ENCODE data around the gene SPATA31D1.
"Not testable (repeated sequence)": the region's sequence is repeated elsewhere in the genome, so short reads cannot be mapped to it uniquely, and the experiment has no call there.

The SPATA31D1 gene

DNA sequence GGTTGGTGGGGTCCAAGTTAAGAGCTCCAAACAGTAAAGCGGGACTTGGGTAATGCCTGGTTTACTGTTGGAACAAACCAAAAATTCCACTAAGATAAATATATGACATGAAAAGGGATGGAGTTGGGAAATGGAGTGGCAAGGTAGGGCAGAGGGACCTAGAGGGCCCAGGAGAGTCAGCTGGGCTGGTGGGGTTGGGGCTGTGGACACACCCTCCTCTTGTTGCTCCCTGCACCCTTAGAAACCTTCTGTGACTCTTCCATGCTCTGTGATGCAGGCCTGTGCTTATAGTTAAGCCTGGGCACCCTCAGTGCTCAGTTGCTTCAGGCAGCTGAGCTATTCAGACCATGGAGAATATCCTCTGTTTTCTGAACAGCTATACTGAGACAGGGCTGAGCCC, at the start of gene SPATA31D1:
Gene SPATA31D1, plus strand, starts transcription at position 301 of the 400 bp plus-strand sequence. Its CDS starts 47 bp downstream, at position 348.
- not testable (repeated sequence) for H3K27me3 ChIP-seq (ENCODE audit: control insufficient read depth in 1 of 2, insufficient read depth in 2 of 2, low read length in 2 of 2); H3K9ac ChIP-seq (ENCODE audit: low read length in 2 of 2); H3K9me3 ChIP-seq (ENCODE audit: control insufficient read depth in 2 of 2, low read length in 2 of 2); H3K36me3 ChIP-seq (ENCODE audit: control insufficient read depth in 2 of 2, insufficient read depth in 2 of 2, low read length in 2 of 2); H3K27ac ChIP-seq (ENCODE audit: low read length); H3K4me3 ChIP-seq (ENCODE audit: low read length in 2 of 2); H3K4me1 ChIP-seq (ENCODE audit: control insufficient read depth, insufficient read depth, low read length)

DNA sequence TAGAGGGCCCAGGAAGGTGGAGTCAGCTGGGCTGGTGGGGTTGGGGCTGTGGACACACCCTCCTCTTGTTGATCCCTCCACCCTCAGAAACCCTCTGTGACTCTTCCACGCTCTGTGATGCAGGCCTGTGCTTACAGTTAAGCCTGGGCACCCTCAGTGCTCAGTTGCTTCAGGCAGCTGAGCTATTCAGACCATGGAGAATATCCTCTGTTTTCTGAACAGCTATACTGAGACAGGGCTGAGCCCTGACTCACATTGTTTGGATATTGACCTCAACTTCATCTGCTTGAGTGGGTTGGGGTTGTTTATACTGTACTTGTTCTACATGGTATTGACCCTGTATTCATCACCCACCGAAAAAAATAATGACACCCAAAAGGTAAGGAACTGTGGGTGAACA, 45.2 kb upstream of the SPATA31D1 start, which contains the start of gene SPATA31D3:
Gene SPATA31D3, plus strand, starts transcription at position 108 of the 400 bp plus-strand sequence. Its CDS starts 86 bp downstream, at position 194.
- H3K9me3 ChIP-seq (ENCODE audit: control insufficient read depth in 2 of 2, low read length in 2 of 2); H3K4me3 ChIP-seq (ENCODE audit: low read length in 2 of 2); H3K36me3 ChIP-seq (ENCODE audit: control insufficient read depth in 2 of 2, insufficient read depth in 2 of 2, low read length in 2 of 2); H3K9ac ChIP-seq (ENCODE audit: low read length in 2 of 2); H3K27ac ChIP-seq (ENCODE audit: low read length); H3K4me1 ChIP-seq (ENCODE audit: control insufficient read depth, insufficient read depth, low read length); H3K27me3 ChIP-seq (ENCODE audit: control insufficient read depth in 1 of 2, insufficient read depth in 2 of 2, low read length in 2 of 2): not testable (repeated sequence)

DNA sequence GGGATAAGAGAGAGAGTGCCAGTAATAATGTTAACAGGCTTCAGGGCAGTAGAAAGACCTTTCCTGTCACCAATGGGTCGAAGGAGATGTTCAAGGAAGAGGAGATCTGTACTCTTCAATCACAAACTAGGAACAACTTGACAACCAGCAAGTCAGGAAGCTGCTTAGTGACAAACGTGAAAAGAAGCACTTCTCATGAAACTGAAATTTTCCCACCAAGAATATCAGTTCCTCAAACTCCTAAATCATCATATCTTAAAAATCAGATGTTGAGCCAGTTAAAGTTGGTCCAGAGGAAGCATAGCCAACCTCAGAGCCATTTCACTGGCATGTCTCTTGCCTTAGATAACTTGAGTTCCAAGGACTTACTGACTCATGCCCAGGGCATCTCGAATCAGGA, 39.9 kb upstream of the SPATA31D1 start:
- H3K27ac ChIP-seq (ENCODE audit: low read length); H3K27me3 ChIP-seq (ENCODE audit: control insufficient read depth in 1 of 2, insufficient read depth in 2 of 2, low read length in 2 of 2); H3K4me1 ChIP-seq (ENCODE audit: control insufficient read depth, insufficient read depth, low read length); H3K9me3 ChIP-seq (ENCODE audit: control insufficient read depth in 2 of 2, low read length in 2 of 2); H3K36me3 ChIP-seq (ENCODE audit: control insufficient read depth in 2 of 2, insufficient read depth in 2 of 2, low read length in 2 of 2); H3K4me3 ChIP-seq (ENCODE audit: low read length in 2 of 2); H3K9ac ChIP-seq (ENCODE audit: low read length in 2 of 2): not testable (repeated sequence)

DNA sequence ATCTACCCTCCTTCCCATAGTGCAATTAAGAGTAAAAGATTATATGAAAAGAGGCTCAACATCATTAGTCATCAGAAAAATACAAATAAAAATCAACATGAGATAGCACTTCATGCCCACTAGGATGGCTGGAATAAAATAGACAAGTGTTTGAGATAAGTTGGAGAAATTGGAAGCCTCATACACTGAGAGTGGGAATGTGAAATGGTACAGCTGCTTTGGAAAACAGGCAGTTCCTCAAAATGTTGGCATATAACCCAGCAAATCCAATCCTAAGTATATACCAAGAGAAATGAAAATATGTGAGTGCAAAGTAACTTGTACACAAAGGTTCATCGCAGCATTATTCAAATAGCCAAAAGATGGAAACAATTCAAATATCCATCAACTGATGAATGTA, 35.5 kb upstream of the SPATA31D1 start:
- Histone ChIP-seq H3K27me3 (ENCODE audit: control insufficient read depth in 1 of 2, insufficient read depth in 2 of 2, low read length in 2 of 2) (no peaks in the 10 kb centered on the region), H3K27ac (ENCODE audit: low read length) (no peak overlapping the region), H3K36me3 (ENCODE audit: control insufficient read depth in 2 of 2, insufficient read depth in 2 of 2, low read length in 2 of 2) (no peaks in the 10 kb centered on the region), H3K4me1 (ENCODE audit: control insufficient read depth, insufficient read depth, low read length) (no peaks in the 10 kb centered on the region), H3K9ac (ENCODE audit: low read length in 2 of 2) (no peak overlapping the region), H3K4me3 (ENCODE audit: low read length in 2 of 2) (no peak overlapping the region), H3K9me3 (ENCODE audit: control insufficient read depth in 2 of 2, low read length in 2 of 2) (peaks cover 0 to 3% of the 10 kb centered on the region in 2 donors)

DNA sequence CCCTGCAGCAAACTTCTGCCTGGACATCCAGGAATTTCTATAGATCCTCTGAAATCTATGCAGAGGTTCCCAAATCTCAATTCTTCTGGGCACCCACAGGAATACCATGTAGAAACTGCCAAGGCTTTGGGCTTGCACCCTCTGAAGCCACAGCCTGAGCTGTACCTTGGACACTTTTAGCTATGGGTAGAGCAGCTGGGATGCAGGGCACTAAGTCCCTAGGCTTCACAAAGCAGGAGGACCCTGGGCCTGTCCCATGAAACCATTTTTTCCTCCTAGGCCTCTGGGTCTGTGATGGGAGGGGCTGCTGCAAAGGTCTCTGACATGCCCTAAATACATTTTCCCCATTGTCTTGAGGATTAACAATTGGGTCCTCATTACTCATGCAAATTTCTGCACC, 32.9 kb upstream of the SPATA31D1 start:
- H3K27me3 ChIP-seq (ENCODE audit: control insufficient read depth in 1 of 2, insufficient read depth in 2 of 2, low read length in 2 of 2): no peaks in the 10 kb centered on the region
- H3K4me1 ChIP-seq (ENCODE audit: control insufficient read depth, insufficient read depth, low read length): no peaks in the 10 kb centered on the region
- H3K9me3 ChIP-seq (ENCODE audit: control insufficient read depth in 2 of 2, low read length in 2 of 2): peaks cover 0 to 3% of the 10 kb centered on the region in 2 donors
- H3K36me3 ChIP-seq (ENCODE audit: control insufficient read depth in 2 of 2, insufficient read depth in 2 of 2, low read length in 2 of 2): no peaks in the 10 kb centered on the region
- no peak overlapping the region for H3K4me3 ChIP-seq (ENCODE audit: low read length in 2 of 2)
- no peak overlapping the region for H3K27ac ChIP-seq (ENCODE audit: low read length)
- H3K9ac ChIP-seq (ENCODE audit: low read length in 2 of 2): no peak overlapping the region

DNA sequence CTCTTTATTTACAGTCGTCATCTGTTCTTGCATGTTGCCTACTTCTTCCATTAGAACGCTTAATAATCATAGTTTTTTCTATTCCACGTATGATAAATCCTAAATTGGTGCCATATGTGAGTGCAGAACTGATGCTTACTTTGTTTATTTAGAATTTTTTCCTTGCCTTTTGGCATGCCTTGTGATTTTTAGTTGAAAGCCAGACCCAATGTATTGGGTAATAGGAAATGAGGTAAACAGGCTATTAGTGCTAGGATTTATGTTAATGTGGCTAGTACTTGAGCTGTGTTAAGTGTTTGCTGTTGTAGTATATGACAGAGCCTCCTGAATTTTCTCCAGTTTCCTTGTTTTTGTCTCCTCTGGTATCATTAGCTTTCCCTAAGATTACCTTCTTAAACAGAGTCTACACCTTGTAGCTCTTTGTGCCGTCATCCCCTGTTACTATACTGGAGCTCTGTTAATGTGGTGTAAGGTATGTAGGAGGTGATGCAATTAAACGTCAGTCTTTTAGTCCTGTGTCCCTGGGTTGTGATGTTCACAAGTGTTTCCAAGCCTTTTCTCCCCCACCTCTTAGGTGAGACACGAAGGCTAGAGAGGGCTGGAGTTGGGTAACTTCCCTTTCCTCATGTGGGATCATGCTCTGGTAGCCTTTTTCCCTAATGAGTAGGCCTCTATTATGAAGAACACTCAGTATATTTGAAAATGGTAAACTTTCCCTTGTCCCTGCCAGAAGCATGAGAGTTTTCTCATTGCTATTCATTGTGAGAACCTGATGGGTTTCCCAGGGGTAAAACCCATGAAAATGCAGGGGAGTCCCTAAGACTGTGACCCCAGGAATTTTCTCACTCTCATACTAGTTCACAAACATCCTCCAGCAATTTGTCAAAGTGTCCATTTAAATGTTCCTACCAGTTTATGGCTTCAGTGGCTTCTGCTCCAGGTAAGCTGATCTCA, 24.1 kb upstream of the SPATA31D1 start:
- H3K27me3 ChIP-seq (ENCODE audit: control insufficient read depth in 1 of 2, insufficient read depth in 2 of 2, low read length in 2 of 2): no peaks in the 10 kb centered on the region
- H3K27ac ChIP-seq (ENCODE audit: low read length): no peak overlapping the region
- H3K9me3 ChIP-seq (ENCODE audit: control insufficient read depth in 2 of 2, low read length in 2 of 2): no peaks in the 10 kb centered on the region
- H3K36me3 ChIP-seq (ENCODE audit: control insufficient read depth in 2 of 2, insufficient read depth in 2 of 2, low read length in 2 of 2): no peaks in the 10 kb centered on the region
- no peaks in the 10 kb centered on the region for H3K4me1 ChIP-seq (ENCODE audit: control insufficient read depth, insufficient read depth, low read length)
- H3K9ac ChIP-seq (ENCODE audit: low read length in 2 of 2): no peak overlapping the region
- H3K4me3 ChIP-seq (ENCODE audit: low read length in 2 of 2): no peak overlapping the region

DNA sequence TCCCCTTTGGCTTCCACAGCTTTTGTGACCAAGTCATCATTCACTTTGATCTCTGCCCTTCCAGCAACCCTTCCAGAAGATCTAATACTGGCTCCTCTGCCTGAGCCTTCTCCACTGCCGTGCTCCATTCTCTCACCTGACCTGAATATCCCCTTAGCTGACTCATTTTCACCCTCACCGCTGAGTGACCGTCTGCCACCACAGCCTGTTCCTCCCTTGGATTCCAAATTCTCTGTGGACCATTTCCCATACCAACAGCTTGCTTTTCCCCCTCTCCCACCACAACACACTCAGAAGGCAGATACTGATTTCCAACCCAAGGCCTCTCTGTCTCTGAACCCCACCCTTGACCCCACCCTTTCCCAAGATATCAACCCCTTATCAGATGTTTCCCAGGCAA, 20.5 kb upstream of the SPATA31D1 start:
- Histone ChIP-seq H3K27ac (ENCODE audit: low read length) (no peak overlapping the region), H3K9me3 (ENCODE audit: control insufficient read depth in 2 of 2, low read length in 2 of 2) (no peaks in the 10 kb centered on the region), H3K36me3 (ENCODE audit: control insufficient read depth in 2 of 2, insufficient read depth in 2 of 2, low read length in 2 of 2) (no peaks in the 10 kb centered on the region), H3K27me3 (ENCODE audit: control insufficient read depth in 1 of 2, insufficient read depth in 2 of 2, low read length in 2 of 2) (no peaks in the 10 kb centered on the region), H3K4me3 (ENCODE audit: low read length in 2 of 2) (no peak overlapping the region), H3K9ac (ENCODE audit: low read length in 2 of 2) (no peak overlapping the region), H3K4me1 (ENCODE audit: control insufficient read depth, insufficient read depth, low read length) (no peaks in the 10 kb centered on the region)

DNA sequence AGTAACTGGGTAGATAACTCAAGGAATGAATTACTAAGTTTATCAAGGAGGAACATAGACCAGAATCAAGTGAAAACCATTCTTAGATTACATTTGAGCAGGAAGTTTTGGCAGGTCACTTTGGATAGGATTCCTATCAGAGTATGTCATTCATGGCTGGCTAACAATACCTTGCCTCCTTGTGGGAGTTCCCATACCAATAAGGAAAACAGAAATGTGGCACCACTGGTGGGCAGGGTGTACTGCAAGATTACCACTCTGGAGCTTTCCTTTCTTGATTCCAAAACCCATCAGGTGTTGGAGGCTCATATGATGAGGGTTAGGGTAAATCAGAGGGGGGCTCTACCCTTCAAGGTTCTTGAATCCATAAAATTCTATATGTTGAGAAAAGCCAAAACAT, 18.6 kb upstream of the SPATA31D1 start:
- no peak overlapping the region for H3K4me3 ChIP-seq (ENCODE audit: low read length in 2 of 2)
- no peak overlapping the region for H3K27ac ChIP-seq (ENCODE audit: low read length)
- no peak overlapping the region for H3K9ac ChIP-seq (ENCODE audit: low read length in 2 of 2)
- no peaks in the 10 kb centered on the region for H3K4me1 ChIP-seq (ENCODE audit: control insufficient read depth, insufficient read depth, low read length)
- no peaks in the 10 kb centered on the region for H3K36me3 ChIP-seq (ENCODE audit: control insufficient read depth in 2 of 2, insufficient read depth in 2 of 2, low read length in 2 of 2)
- H3K9me3 ChIP-seq (ENCODE audit: control insufficient read depth in 2 of 2, low read length in 2 of 2): peaks cover 0 to 3% of the 10 kb centered on the region in 2 donors
- no peaks in the 10 kb centered on the region for H3K27me3 ChIP-seq (ENCODE audit: control insufficient read depth in 1 of 2, insufficient read depth in 2 of 2, low read length in 2 of 2)

DNA sequence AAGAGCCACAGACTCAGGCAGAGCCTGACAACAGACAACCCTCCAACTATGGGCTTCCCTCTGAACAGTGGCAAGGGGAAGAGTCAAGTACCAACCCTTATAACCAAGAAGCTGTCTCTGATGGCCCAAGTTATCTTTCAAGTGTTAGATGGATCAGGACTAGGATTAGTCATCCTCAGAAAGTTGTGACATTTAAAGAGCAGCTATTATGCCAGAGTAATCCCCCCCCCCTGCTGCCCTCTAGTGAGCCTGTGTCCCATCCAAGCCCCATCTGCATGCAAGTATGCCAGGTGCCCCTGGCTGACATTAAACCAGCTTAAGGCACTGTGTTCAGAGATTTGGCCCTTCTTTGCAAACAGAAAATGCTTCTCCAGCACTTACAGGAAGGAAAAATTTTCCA, 16.8 kb upstream of the SPATA31D1 start:
- H3K4me1 ChIP-seq (ENCODE audit: control insufficient read depth, insufficient read depth, low read length): no peaks in the 10 kb centered on the region
- peaks cover 0 to 3% of the 10 kb centered on the region in 2 donors for H3K9me3 ChIP-seq (ENCODE audit: control insufficient read depth in 2 of 2, low read length in 2 of 2)
- no peaks in the 10 kb centered on the region for H3K27me3 ChIP-seq (ENCODE audit: control insufficient read depth in 1 of 2, insufficient read depth in 2 of 2, low read length in 2 of 2)
- H3K36me3 ChIP-seq (ENCODE audit: control insufficient read depth in 2 of 2, insufficient read depth in 2 of 2, low read length in 2 of 2): no peaks in the 10 kb centered on the region
- no peak overlapping the region for H3K4me3 ChIP-seq (ENCODE audit: low read length in 2 of 2)
- H3K9ac ChIP-seq (ENCODE audit: low read length in 2 of 2): no peak overlapping the region
- no peak overlapping the region for H3K27ac ChIP-seq (ENCODE audit: low read length)

DNA sequence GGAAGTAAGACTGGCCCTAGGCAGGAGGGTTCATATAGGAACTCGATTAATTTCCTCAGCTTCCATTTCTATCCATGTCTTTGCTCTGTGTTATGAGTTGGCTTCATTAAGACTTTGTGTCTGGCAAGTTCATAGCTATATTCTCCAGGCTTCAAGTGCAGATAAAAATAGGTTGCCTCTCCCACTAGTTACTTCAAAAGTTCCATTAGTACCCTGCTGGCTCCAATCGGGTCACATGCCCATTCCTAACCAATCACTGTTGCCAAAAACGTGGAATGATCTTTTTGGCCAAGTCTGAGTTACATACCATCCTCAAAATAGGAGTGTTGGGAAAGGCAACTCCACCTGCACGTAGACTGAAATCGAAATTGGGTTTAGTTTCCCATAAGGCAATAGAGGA, 13.8 kb upstream of the SPATA31D1 start:
- H3K4me1 ChIP-seq (ENCODE audit: control insufficient read depth, insufficient read depth, low read length): no peaks in the 10 kb centered on the region
- no peaks in the 10 kb centered on the region for H3K27me3 ChIP-seq (ENCODE audit: control insufficient read depth in 1 of 2, insufficient read depth in 2 of 2, low read length in 2 of 2)
- H3K9me3 ChIP-seq (ENCODE audit: control insufficient read depth in 2 of 2, low read length in 2 of 2): peaks cover 0 to 3% of the 10 kb centered on the region in 2 donors
- no peak overlapping the region for H3K9ac ChIP-seq (ENCODE audit: low read length in 2 of 2)
- no peak overlapping the region for H3K27ac ChIP-seq (ENCODE audit: low read length)
- H3K4me3 ChIP-seq (ENCODE audit: low read length in 2 of 2): peak overlapping the region in 1 of 2 donors; percentile 1
- H3K36me3 ChIP-seq (ENCODE audit: control insufficient read depth in 2 of 2, insufficient read depth in 2 of 2, low read length in 2 of 2): no peaks in the 10 kb centered on the region

DNA sequence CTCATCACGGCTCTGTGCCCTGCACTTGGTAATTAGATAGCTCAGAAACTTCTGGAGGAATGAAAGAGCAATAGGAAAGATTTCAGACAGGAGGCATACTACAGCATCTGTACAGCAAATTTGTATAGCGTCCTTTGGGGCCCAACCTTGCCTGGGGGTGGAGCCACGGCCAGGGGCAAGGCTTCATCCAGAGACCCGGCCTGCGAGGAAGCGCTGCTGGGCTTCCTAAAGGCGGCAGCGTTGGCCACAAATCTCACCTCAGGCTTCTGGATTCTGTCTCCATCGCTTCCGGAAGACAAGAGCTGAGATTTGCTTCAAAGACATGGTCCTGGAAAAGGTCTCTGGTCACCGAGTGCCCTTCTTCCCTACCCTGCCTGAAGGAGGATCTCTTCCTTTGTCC, 12.2 kb upstream of the SPATA31D1 start:
- H3K4me1 ChIP-seq (ENCODE audit: control insufficient read depth, insufficient read depth, low read length): no peaks in the 10 kb centered on the region
- no peak overlapping the region for H3K9ac ChIP-seq (ENCODE audit: low read length in 2 of 2)
- no peaks in the 10 kb centered on the region for H3K36me3 ChIP-seq (ENCODE audit: control insufficient read depth in 2 of 2, insufficient read depth in 2 of 2, low read length in 2 of 2)
- no peaks in the 10 kb centered on the region for H3K27me3 ChIP-seq (ENCODE audit: control insufficient read depth in 1 of 2, insufficient read depth in 2 of 2, low read length in 2 of 2)
- H3K27ac ChIP-seq (ENCODE audit: low read length): no peak overlapping the region
- peaks cover 0 to 3% of the 10 kb centered on the region in 2 donors for H3K9me3 ChIP-seq (ENCODE audit: control insufficient read depth in 2 of 2, low read length in 2 of 2)
- H3K4me3 ChIP-seq (ENCODE audit: low read length in 2 of 2): no peak overlapping the region

Data from stomach smooth muscle (tissue), 2 donors.